ENCODE data around the gene DNAJC27. TPM values are rescaled to one million over a fixed set of nuclear protein-coding genes. Genes with fewer than 3 reads are reported as not detected.

Gene DNAJC27
- total and polyA plus RNA-seq, 2 experiments from 2014 or later = 6.6 to 6.9 TPM

- WGBS (ENCODE audit: low lambda C conversion rate, missing lambda C conversion rate) = 31% methylated on average over 8 of the region's 8 CpGs
- H3K27me3 ChIP-seq = no peaks in the 10 kb centered on the region
- H3K9me3 ChIP-seq (ENCODE audit: low read depth) = no peaks in the 10 kb centered on the region
- no peaks in the 10 kb centered on the region for H4K20me1 ChIP-seq (ENCODE audit: insufficient read depth, poor library complexity, severe bottlenecking)
- no peak overlapping the region for H3K4me3 ChIP-seq
- H2AFZ ChIP-seq = no peak overlapping the region
- H3K79me2 ChIP-seq = no peaks in the 10 kb centered on the region
- no peak overlapping the region for H3K27ac ChIP-seq
- H3K4me1 ChIP-seq (ENCODE audit: insufficient read depth) = peaks cover 18% of the 10 kb centered on the region
- DNase-seq (ENCODE audit: low spot score) = peak; percentile 71
- H3K36me3 ChIP-seq (replicated peaks; ENCODE audit: insufficient read depth, low read depth) = no peaks in the 10 kb centered on the region
- H3K4me2 ChIP-seq = peak overlapping the region; percentile 28
- TF ChIP-seq EZH2phosphoT487 (IDR thresholded peaks at IDR 0.05; ENCODE audit: low read depth, severe bottlenecking, unreplicated experiment) (no peak), CTCF (IDR thresholded peaks at IDR 0.05; ENCODE audit: poor library complexity) (no peak), EZH2 (IDR thresholded peaks at IDR 0.05; ENCODE audit: borderline replicate concordance) (no peak)
- H3K9me2 ChIP-seq (replicated peaks; ENCODE audit: insufficient read depth) = no peaks in the 10 kb centered on the region
Measured at GRCh38 chr2:24984912-24985311, 13.2 kb upstream of the DNAJC27 start.

DNA sequence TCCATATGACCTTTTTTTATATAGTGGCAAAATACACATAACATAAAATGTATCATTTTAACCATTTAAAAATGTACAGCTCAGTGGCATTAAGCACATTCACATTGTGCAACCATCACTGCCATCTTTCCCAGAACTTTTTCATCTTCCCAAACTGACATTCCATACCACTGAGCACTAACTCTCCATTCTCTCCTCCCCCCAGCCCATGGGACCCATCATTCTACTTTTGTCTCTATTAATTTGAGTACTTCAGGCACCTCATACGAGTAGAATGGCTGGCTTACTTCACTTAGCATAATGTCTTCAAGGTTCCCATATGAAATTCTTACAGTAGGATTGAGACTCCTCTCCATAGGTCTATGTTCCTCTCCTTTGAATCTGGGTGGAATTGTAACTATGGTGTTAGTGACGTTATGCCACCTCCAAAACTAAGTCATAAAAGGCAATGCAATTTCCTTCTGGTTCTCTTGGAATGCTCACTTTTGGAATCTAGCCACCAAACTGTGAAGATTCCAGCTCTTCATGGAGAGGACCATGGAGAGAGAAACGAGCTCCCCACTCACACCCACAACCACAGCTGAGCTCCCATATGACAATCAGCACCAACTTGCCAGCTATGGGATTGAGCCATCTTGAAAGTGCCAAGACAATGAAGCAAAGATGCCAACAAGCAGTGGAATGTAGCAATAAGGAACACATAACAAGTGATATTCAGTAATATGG lies 9.8 kb upstream of the DNAJC27 start:
- no peak overlapping the region for H3K27ac ChIP-seq
- peaks cover 17% of the 10 kb centered on the region for H3K4me1 ChIP-seq (ENCODE audit: insufficient read depth)
- TF ChIP-seq EZH2 (IDR thresholded peaks at IDR 0.05; ENCODE audit: borderline replicate concordance) = no peak
- TF ChIP-seq EZH2phosphoT487 (IDR thresholded peaks at IDR 0.05; ENCODE audit: low read depth, severe bottlenecking, unreplicated experiment) = no peak
- no peak for TF ChIP-seq CTCF (IDR thresholded peaks at IDR 0.05; ENCODE audit: poor library complexity)
- no peak overlapping the region for H3K4me2 ChIP-seq
- WGBS (ENCODE audit: low lambda C conversion rate, missing lambda C conversion rate) = 67% methylated on average over 3 of the region's 3 CpGs
- no peaks in the 10 kb centered on the region for H4K20me1 ChIP-seq (ENCODE audit: insufficient read depth, poor library complexity, severe bottlenecking)
- H3K9me3 ChIP-seq (ENCODE audit: low read depth) = no peaks in the 10 kb centered on the region
- no peaks in the 10 kb centered on the region for H3K27me3 ChIP-seq
- H3K79me2 ChIP-seq = no peaks in the 10 kb centered on the region
- no peaks in the 10 kb centered on the region for H3K9me2 ChIP-seq (replicated peaks; ENCODE audit: insufficient read depth)
- no peak overlapping the region for H3K4me3 ChIP-seq
- H2AFZ ChIP-seq = no peak overlapping the region
- H3K36me3 ChIP-seq (replicated peaks; ENCODE audit: insufficient read depth, low read depth) = no peaks in the 10 kb centered on the region
- no peak for DNase-seq (ENCODE audit: low spot score)

- Histone ChIP-seq H3K9me3 (ENCODE audit: low read depth) (no peaks in the 10 kb centered on the region), H3K27ac (no peak overlapping the region), H3K4me1 (ENCODE audit: insufficient read depth) (no peaks in the 10 kb centered on the region), H3K36me3 (replicated peaks; ENCODE audit: insufficient read depth, low read depth) (no peaks in the 10 kb centered on the region), H4K20me1 (ENCODE audit: insufficient read depth, poor library complexity, severe bottlenecking) (no peaks in the 10 kb centered on the region), H3K27me3 (no peaks in the 10 kb centered on the region), H3K4me2 (no peak overlapping the region), H2AFZ (no peak overlapping the region), H3K79me2 (peaks cover 4% of the 10 kb centered on the region), H3K9me2 (replicated peaks; ENCODE audit: insufficient read depth) (no peaks in the 10 kb centered on the region), H3K4me3 (no peak overlapping the region)
- 95% methylated on average over 1 of the region's 1 CpG for WGBS (ENCODE audit: low lambda C conversion rate, missing lambda C conversion rate)
- DNase-seq (ENCODE audit: low spot score) = no peak
- TF ChIP-seq EZH2phosphoT487 (IDR thresholded peaks at IDR 0.05; ENCODE audit: low read depth, severe bottlenecking, unreplicated experiment) = no peak
- no peak for TF ChIP-seq CTCF (IDR thresholded peaks at IDR 0.05; ENCODE audit: poor library complexity)
- no peak for TF ChIP-seq EZH2 (IDR thresholded peaks at IDR 0.05; ENCODE audit: borderline replicate concordance)
Measured at GRCh38 chr2:24978661-24979060, 6.9 kb upstream of the DNAJC27 start.
